NK-92 treated with Interleukin-12 subunit alpha and Interleukin-12 subunit beta, amount 100 ng/mL, for 24 hours (cell line): ENCODE data around the gene TRIM36.

Source experiments
- DNase-seq: peaks from one replicate; lab custom pipeline; 2025; lab: John Stamatoyannopoulos, UW

TRIM36 gene

GRCh38 chr5:115165790-115166189 lies 3.9 kb downstream of the TRIM36 start:
- no peak for DNase-seq

- DNase-seq: no peak
Observed at GRCh38 chr5:115160975-115161475, 8.7 kb downstream of the TRIM36 start.

- no peak for DNase-seq
Observed at GRCh38 chr5:115151208-115151805, 18.4 kb downstream of the TRIM36 start.

- DNase-seq: no peak
Observed at GRCh38 chr5:115150512-115150911, 19.2 kb downstream of the TRIM36 start.

GRCh38 chr5:115147052-115147451 lies 22.7 kb downstream of the TRIM36 start:
- no peak for DNase-seq

GRCh38 chr5:115136294-115136693 lies 33.4 kb downstream of the TRIM36 start:
- DNase-seq: no peak

GRCh38 chr5:115132465-115132864 lies 37.2 kb downstream of the TRIM36 start:
- no peak for DNase-seq

- no peak for DNase-seq
Observed at GRCh38 chr5:115126303-115126702, 43.4 kb downstream of the TRIM36 start.

GRCh38 chr5:115124741-115125140 lies 45.0 kb downstream of the TRIM36 start:
- DNase-seq: no peak

- no peak for DNase-seq
Observed at GRCh38 chr5:115116001-115116400, 53.7 kb downstream of the TRIM36 start.

GRCh38 chr5:115109840-115110239 lies 59.9 kb downstream of the TRIM36 start:
- no peak for DNase-seq

- DNase-seq: no peak
Observed at GRCh38 chr5:115109356-115109755, 60.4 kb downstream of the TRIM36 start.

- DNase-seq: no peak
Observed at GRCh38 chr5:115100319-115100955, 69.3 kb downstream of the TRIM36 start.

- DNase-seq: no peak
Observed at GRCh38 chr5:115098041-115098702, 71.5 kb downstream of the TRIM36 start.

- DNase-seq: no peak
Observed at GRCh38 chr5:115097236-115097635, 72.5 kb downstream of the TRIM36 start.

- DNase-seq: no peak
Observed at GRCh38 chr5:115096034-115096769, 73.5 kb downstream of the TRIM36 start.

- no peak for DNase-seq
Observed at GRCh38 chr5:115087951-115088350, 81.8 kb downstream of the TRIM36 start.

GRCh38 chr5:115086473-115086872 lies 83.2 kb downstream of the TRIM36 start:
- no peak for DNase-seq

- DNase-seq: no peak
Observed at GRCh38 chr5:115084246-115084793, 85.4 kb downstream of the TRIM36 start.

- no peak for DNase-seq
Observed at GRCh38 chr5:115079924-115080623, 89.6 kb downstream of the TRIM36 start.
